ENCODE results near the gene AGBL5.

The AGBL5 gene

DNA sequence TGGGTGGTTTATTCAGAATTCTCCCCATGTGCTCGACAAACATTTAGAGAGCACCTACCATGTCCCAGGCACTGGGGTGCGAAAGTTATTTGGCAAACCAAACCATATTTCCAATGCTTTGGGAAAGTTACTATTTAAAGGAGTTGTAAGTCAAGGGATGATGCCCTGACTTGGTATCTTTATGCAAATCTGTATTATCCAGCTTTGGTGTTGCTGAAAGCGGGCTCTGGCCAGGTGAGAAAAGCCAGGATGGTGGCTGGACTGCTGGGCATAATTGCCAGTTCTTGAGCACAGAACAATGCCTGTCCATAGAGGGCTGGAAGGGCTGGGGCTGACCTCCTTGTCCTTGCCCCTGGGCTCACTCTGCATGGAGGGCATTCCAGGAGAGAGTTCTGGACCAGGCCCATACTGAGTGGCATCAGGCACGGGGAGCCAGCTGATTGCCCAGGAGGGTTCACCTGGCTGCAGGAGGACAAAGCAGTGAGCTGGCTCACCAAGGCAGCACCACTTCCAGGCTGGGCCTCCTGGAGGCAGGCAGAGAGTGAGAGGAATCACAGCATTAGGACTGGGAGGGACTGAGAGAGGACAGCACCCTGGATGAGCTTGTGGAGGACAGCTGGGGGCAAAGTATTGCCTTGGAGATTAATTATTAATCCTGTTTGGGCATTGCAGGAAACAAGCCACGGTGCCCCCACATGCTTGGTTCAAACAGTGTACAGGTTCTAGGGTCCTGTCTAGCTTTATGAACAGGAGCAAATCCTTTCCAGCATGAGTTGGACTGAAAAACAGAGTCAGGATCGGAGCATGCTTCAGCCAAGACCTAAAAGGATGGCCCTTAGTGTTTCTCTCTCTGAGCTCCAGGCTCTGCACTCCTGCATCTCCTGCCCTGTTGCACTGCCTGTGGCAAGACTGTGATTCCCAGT lies 42.2 kb downstream of the AGBL5 start:
- Histone ChIP-seq H3K4me3 (replicated peaks; ENCODE audit: insufficient read depth, low read length) (no peak overlapping the region), H3K27ac (replicated peaks) (no peak overlapping the region), H3K27me3 (ENCODE audit: insufficient read depth, poor library complexity, severe bottlenecking) (no peaks in the 10 kb centered on the region)
- DNase-seq (ENCODE audit: low read depth in 1 of 2, low spot score in 1 of 2) = no peak
- TF ChIP-seq SPI1 (IDR thresholded peaks at IDR 0.05; ENCODE audit: borderline replicate concordance, low read depth) = no peak
- TF ChIP-seq, protein P1, sequence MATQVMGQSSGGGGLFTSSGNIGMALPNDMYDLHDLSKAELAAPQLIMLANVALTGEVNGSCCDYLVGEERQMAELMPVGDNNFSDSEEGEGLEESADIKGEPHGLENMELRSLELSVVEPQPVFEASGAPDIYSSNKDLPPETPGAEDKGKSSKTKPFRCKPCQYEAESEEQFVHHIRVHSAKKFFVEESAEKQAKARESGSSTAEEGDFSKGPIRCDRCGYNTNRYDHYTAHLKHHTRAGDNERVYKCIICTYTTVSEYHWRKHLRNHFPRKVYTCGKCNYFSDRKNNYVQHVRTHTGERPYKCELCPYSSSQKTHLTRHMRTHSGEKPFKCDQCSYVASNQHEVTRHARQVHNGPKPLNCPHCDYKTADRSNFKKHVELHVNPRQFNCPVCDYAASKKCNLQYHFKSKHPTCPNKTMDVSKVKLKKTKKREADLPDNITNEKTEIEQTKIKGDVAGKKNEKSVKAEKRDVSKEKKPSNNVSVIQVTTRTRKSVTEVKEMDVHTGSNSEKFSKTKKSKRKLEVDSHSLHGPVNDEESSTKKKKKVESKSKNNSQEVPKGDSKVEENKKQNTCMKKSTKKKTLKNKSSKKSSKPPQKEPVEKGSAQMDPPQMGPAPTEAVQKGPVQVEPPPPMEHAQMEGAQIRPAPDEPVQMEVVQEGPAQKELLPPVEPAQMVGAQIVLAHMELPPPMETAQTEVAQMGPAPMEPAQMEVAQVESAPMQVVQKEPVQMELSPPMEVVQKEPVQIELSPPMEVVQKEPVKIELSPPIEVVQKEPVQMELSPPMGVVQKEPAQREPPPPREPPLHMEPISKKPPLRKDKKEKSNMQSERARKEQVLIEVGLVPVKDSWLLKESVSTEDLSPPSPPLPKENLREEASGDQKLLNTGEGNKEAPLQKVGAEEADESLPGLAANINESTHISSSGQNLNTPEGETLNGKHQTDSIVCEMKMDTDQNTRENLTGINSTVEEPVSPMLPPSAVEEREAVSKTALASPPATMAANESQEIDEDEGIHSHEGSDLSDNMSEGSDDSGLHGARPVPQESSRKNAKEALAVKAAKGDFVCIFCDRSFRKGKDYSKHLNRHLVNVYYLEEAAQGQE (IDR thresholded peaks at IDR 0.05; ENCODE audit: insufficient replicate concordance, low read depth) = no peak
- TF ChIP-seq, protein P2, sequence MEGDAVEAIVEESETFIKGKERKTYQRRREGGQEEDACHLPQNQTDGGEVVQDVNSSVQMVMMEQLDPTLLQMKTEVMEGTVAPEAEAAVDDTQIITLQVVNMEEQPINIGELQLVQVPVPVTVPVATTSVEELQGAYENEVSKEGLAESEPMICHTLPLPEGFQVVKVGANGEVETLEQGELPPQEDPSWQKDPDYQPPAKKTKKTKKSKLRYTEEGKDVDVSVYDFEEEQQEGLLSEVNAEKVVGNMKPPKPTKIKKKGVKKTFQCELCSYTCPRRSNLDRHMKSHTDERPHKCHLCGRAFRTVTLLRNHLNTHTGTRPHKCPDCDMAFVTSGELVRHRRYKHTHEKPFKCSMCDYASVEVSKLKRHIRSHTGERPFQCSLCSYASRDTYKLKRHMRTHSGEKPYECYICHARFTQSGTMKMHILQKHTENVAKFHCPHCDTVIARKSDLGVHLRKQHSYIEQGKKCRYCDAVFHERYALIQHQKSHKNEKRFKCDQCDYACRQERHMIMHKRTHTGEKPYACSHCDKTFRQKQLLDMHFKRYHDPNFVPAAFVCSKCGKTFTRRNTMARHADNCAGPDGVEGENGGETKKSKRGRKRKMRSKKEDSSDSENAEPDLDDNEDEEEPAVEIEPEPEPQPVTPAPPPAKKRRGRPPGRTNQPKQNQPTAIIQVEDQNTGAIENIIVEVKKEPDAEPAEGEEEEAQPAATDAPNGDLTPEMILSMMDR (IDR thresholded peaks at IDR 0.05; ENCODE audit: insufficient read depth, low read length) = no peak
- TF ChIP-seq GABPA (IDR thresholded peaks at IDR 0.05; ENCODE audit: low read depth) = no peak
- no peak for TF ChIP-seq POLR2AphosphoS5 (IDR thresholded peaks at IDR 0.05; ENCODE audit: low read depth)

DNA sequence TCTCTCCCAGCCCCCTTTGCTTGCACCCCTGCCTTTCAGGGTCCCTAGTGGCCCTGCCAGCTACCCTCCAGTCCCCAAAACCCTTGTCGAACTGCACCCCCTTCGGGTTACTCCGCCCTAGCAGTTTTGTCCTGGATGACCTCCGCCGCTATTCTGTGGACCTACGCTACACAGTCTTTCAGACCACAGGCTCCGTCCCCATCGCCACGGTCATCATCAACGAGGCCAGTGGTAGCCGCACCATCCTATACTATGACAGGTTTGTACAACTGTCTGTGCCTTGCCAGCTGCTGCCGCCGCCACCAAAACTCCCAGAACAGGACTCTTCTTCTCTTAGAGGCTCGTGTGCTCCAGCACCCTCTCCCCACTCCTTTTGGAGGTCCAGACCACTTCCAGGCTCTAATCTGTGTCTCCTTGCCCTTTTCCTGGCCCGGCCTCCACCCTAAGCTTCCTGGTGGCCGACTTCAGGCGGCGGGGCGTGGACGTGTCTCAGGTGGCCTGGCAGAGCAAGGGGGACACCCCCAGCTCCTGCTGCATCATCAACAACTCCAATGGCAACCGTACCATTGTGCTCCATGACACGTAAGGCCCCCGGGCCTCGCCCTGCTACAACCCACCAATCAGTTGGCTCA lies 43.0 kb downstream of the AGBL5 start:
- no peak for TF ChIP-seq POLR2AphosphoS5 (IDR thresholded peaks at IDR 0.05; ENCODE audit: low read depth)
- TF ChIP-seq, protein P2 (IDR thresholded peaks at IDR 0.05; ENCODE audit: insufficient read depth, low read length) = no peak
- no peak for TF ChIP-seq GABPA (IDR thresholded peaks at IDR 0.05; ENCODE audit: low read depth)
- TF ChIP-seq, protein P1 (IDR thresholded peaks at IDR 0.05; ENCODE audit: insufficient replicate concordance, low read depth) = no peak
- no peak for TF ChIP-seq SPI1 (IDR thresholded peaks at IDR 0.05; ENCODE audit: borderline replicate concordance, low read depth)
- Histone ChIP-seq H3K27ac (replicated peaks) (no peak overlapping the region), H3K4me3 (replicated peaks; ENCODE audit: insufficient read depth, low read length) (no peak overlapping the region), H3K27me3 (ENCODE audit: insufficient read depth, poor library complexity, severe bottlenecking) (no peaks in the 10 kb centered on the region)
- no peak for DNase-seq (ENCODE audit: low read depth in 1 of 2, low spot score in 1 of 2)

DNA sequence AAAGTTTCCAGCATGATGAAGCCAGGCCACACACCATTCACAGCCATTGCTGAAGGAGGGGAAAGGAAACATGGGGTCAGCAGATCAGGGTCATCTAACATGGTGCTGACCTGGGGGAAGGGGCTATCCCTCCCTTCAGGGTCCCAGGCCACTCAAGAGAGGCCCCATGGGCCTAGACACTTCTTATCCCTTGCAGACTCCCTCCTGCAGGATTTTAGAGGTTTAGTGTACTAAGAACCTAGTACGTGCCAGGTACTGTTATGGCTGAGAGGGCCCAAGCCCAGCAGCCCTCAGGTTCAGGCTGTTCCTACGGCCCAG lies 43.9 kb downstream of the AGBL5 start:
- DNase-seq (ENCODE audit: low read depth in 1 of 2, low spot score in 1 of 2) = no peak
- no peaks in the 10 kb centered on the region for H3K27me3 ChIP-seq (ENCODE audit: insufficient read depth, poor library complexity, severe bottlenecking)
- H3K4me3 ChIP-seq (replicated peaks; ENCODE audit: insufficient read depth, low read length) = no peak overlapping the region
- no peak overlapping the region for H3K27ac ChIP-seq (replicated peaks)
- TF ChIP-seq POLR2AphosphoS5 (IDR thresholded peaks at IDR 0.05; ENCODE audit: low read depth) (no peak), SPI1 (IDR thresholded peaks at IDR 0.05; ENCODE audit: borderline replicate concordance, low read depth) (no peak), GABPA (IDR thresholded peaks at IDR 0.05; ENCODE audit: low read depth) (no peak)
- TF ChIP-seq, protein P1 (IDR thresholded peaks at IDR 0.05; ENCODE audit: insufficient replicate concordance, low read depth) = no peak
- TF ChIP-seq, protein P2 (IDR thresholded peaks at IDR 0.05; ENCODE audit: insufficient read depth, low read length) = no peak

All from HL-60 (cell line).